HG03139 (cell line): ENCODE results near the gene OPRD1.

Experiments used
- ATAC-seq: cut with Tn5 transposase; IDR thresholded peaks from one replicate; pipeline ENCODE4 v1.9.1; 2021; ENCODE audit not compliant: unreplicated experiment

Gene OPRD1

GRCh38 chr1:28902738-28903137 lies 90.8 kb downstream of the OPRD1 start:
- no peak for ATAC-seq

- ATAC-seq, result no peak
These were observed 94.1 kb downstream of the OPRD1 start for GRCh38 chr1:28905921-28906666.

GRCh38 chr1:28909198-28909597 lies 97.2 kb downstream of the OPRD1 start:
- no peak for ATAC-seq

GRCh38 chr1:28910379-28911115 lies 98.6 kb downstream of the OPRD1 start:
- no peak for ATAC-seq

GRCh38 chr1:28913786-28914227 lies 101.8 kb downstream of the OPRD1 start:
- ATAC-seq, result no peak

- ATAC-seq, result peak; percentile 83
These were observed 102.5 kb downstream of the OPRD1 start, which contains the start of gene EPB41 for GRCh38 chr1:28914228-28915030. EPB41 (plus strand) TSS chr1:28914569; CDS start chr1:28987438, 72,869 bp downstream.

- ATAC-seq, result peak; percentile 7
These were observed 103.3 kb downstream of the OPRD1 start for GRCh38 chr1:28915031-28915895.

- ATAC-seq, result no peak
These were observed 105.8 kb downstream of the OPRD1 start for GRCh38 chr1:28917757-28918118.
